ENCODE data around the gene TTC12.

DNA sequence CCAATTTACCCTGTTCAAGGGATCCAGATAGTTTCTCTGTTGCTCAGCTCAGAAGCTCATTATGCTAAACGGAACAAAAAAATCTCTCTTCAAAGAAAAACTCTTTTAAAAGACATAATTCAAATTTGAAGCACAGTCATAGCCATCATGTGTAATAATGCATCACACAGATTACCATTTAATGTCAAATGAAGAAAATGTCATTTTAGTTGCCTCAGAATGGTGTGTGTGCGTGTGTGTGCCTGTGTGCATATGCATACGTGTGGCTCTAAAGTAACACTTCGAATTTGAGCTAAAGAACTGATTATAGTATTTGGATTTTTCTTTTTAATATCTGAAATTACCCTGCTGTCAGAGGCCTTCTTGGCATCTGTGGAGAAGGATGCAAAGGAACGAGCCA is 9.9 kb downstream of the TTC12 start:
- TF ChIP-seq, protein P1, sequence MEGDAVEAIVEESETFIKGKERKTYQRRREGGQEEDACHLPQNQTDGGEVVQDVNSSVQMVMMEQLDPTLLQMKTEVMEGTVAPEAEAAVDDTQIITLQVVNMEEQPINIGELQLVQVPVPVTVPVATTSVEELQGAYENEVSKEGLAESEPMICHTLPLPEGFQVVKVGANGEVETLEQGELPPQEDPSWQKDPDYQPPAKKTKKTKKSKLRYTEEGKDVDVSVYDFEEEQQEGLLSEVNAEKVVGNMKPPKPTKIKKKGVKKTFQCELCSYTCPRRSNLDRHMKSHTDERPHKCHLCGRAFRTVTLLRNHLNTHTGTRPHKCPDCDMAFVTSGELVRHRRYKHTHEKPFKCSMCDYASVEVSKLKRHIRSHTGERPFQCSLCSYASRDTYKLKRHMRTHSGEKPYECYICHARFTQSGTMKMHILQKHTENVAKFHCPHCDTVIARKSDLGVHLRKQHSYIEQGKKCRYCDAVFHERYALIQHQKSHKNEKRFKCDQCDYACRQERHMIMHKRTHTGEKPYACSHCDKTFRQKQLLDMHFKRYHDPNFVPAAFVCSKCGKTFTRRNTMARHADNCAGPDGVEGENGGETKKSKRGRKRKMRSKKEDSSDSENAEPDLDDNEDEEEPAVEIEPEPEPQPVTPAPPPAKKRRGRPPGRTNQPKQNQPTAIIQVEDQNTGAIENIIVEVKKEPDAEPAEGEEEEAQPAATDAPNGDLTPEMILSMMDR (IDR thresholded peaks at IDR 0.05) = no peak
- TF ChIP-seq EZH2 (IDR thresholded peaks at IDR 0.05; ENCODE audit: borderline replicate concordance, insufficient read depth, low read depth, low read length, poor library complexity, severe bottlenecking) = no peak

Measured in B cell (primary cell).